HEK293T (cell line): ENCODE measurements around the gene ZNF385C.

Experiments used
- BHLHE40 ChIP-seq: fragments of 450-650 bp; IDR thresholded peaks from 2 replicates; pipeline ENCODE4 v1.6.1; 2016; ENCODE audit warnings: mild to moderate bottlenecking, moderate library complexity, borderline replicate concordance
- FOXA1 ChIP-seq: fragments of 450-650 bp; IDR thresholded peaks from 2 replicates; pipeline ENCODE4 v1.6.1; 2016; ENCODE audit warnings: mild to moderate bottlenecking
- FOXK2 ChIP-seq: fragments of 450-650 bp; IDR thresholded peaks from 2 replicates; pipeline ENCODE4 v1.6.1; 2016; ENCODE audit warnings: mild to moderate bottlenecking
- LEF1 ChIP-seq: fragments of 450-650 bp; IDR thresholded peaks from 2 replicates; pipeline ENCODE4 v1.6.1; 2017; ENCODE audit warnings: mild to moderate bottlenecking, borderline replicate concordance
- NFRKB ChIP-seq: fragments of 450-650 bp; IDR thresholded peaks from 2 replicates; pipeline ENCODE4 v1.6.1; 2016; ENCODE audit warnings: mild to moderate bottlenecking, moderate library complexity
- SP1 ChIP-seq: fragments of 450-650 bp; IDR thresholded peaks from 2 replicates; pipeline ENCODE4 v1.6.1; 2017
- SUZ12 ChIP-seq: fragments of 450-650 bp; IDR thresholded peaks from 2 replicates; pipeline ENCODE4 v1.6.1; 2016; ENCODE audit warnings: mild to moderate bottlenecking
- TARDBP ChIP-seq: fragments of 450-650 bp; IDR thresholded peaks from 2 replicates; pipeline ENCODE4 v1.6.1; 2016
- TF ChIP-seq, protein P1 (sequence below): fragments of 450-650 bp; IDR thresholded peaks from 2 replicates; pipeline ENCODE4 v1.6.1; 2016

GRCh38 chr17:41998497-41998896, 99.8 kb downstream of the ZNF385C start:
- TF ChIP-seq, protein P1, sequence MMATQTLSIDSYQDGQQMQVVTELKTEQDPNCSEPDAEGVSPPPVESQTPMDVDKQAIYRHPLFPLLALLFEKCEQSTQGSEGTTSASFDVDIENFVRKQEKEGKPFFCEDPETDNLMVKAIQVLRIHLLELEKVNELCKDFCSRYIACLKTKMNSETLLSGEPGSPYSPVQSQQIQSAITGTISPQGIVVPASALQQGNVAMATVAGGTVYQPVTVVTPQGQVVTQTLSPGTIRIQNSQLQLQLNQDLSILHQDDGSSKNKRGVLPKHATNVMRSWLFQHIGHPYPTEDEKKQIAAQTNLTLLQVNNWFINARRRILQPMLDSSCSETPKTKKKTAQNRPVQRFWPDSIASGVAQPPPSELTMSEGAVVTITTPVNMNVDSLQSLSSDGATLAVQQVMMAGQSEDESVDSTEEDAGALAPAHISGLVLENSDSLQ = no peak
- TF ChIP-seq BHLHE40 = no peak
- TF ChIP-seq FOXA1 = no peak
- TF ChIP-seq SUZ12 = no peak
- no peak for TF ChIP-seq TARDBP
- no peak for TF ChIP-seq SP1
- TF ChIP-seq NFRKB = no peak
- TF ChIP-seq LEF1 = no peak
- no peak for TF ChIP-seq FOXK2
